Endothelial cell of umbilical vein (primary cell): ENCODE results near the gene B9D2.

Experiments
- EZH2 ChIP-seq: IDR thresholded peaks from 2 replicates; pipeline ENCODE4 v1.6.1; 2012; ENCODE audit warnings: borderline replicate concordance, low read depth, mild to moderate bottlenecking, moderate library complexity, low read length, inconsistent platforms; ENCODE audit not compliant: severe bottlenecking
- FOS ChIP-seq: IDR thresholded peaks from 2 replicates; pipeline ENCODE4 v1.6.1; 2011; ENCODE audit warnings: mild to moderate bottlenecking, low read length, moderate library complexity, borderline replicate concordance; ENCODE audit not compliant: insufficient read depth
- GATA2 ChIP-seq: IDR thresholded peaks from 2 replicates; pipeline ENCODE4 v1.7.0; 2011; ENCODE audit warnings: low read depth, mild to moderate bottlenecking, moderate library complexity, mixed read lengths, low read length; ENCODE audit not compliant: insufficient read length, insufficient read depth
- POLR2A ChIP-seq: IDR thresholded peaks from 2 replicates; pipeline ENCODE4 v1.6.1; 2012; ENCODE audit warnings: low read depth, mild to moderate bottlenecking, control low read depth, low read length
- POLR2AphosphoS5 ChIP-seq: IDR thresholded peaks from 2 replicates; pipeline ENCODE4 v1.6.1; 2012; ENCODE audit warnings: low read depth, mild to moderate bottlenecking, control low read depth, low read length, moderate library complexity; ENCODE audit not compliant: insufficient read depth
- TF ChIP-seq, protein P1 (sequence below): IDR thresholded peaks from 2 replicates; pipeline ENCODE4 v1.6.1; 2011; ENCODE audit not compliant: insufficient read depth, insufficient read length
- TF ChIP-seq, protein P2 (sequence below), 2 donors: IDR thresholded peaks; 1 replicate in 1 of 2; 2 replicates in 1 of 2; pipeline ENCODE4 v1.5.1; 2011; ENCODE audit warnings: low read length in 2 of 2, mild to moderate bottlenecking in 2 of 2, moderate library complexity in 2 of 2, control low read depth in 1 of 2, inconsistent platforms in 1 of 2, low read depth in 1 of 2; ENCODE audit not compliant: insufficient read depth in 1 of 2; ENCODE audit errors: extremely low read depth in 1 of 2

DNA sequence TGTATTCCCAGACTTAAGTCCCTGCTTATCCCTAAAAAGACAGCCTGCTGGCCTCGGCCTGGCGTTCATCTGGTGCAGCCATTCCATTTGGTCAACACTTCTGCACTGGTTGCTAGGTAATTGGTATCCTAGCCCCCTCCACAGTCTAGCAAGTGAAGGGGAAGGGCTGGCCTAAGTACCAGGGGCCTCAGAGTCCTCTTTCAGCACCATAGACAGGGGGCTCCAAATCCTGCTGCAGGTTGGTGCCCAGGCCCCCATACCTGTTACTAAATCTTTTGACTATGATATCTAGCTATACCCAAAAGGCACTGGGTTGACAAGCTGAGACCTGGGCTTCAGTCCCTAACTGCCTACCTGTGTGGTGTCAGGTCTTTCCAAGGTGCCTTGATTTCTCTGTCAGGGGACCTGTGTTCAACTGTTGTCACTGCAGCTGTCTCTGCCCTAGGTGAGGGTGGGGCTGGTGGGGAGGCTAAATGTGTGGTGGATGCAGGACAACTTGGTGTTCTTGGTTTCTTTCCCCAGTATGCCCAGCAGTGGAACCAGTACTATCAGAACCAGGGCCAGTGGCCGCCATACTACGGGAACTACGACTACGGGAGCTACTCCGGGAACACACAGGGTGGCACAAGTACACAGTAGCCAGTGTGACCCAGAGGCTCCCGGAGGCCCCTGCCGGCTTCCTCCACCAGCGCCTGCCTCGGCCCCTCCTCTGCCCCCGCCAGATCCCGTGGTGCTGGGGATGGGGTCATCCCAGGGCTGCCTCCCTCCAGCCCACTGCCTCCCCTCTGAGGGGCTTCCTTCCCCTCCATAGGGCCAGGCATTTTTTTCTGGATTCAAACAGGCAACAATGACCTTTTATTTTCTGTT is 57.8 kb downstream of the B9D2 start:
- TF ChIP-seq, protein P1, sequence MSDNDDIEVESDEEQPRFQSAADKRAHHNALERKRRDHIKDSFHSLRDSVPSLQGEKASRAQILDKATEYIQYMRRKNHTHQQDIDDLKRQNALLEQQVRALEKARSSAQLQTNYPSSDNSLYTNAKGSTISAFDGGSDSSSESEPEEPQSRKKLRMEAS = no peak
- TF ChIP-seq FOS = no peak
- peak; percentile 38 for TF ChIP-seq POLR2A
- no peak for TF ChIP-seq POLR2AphosphoS5
- no peak for TF ChIP-seq GATA2
- TF ChIP-seq, protein P2, sequence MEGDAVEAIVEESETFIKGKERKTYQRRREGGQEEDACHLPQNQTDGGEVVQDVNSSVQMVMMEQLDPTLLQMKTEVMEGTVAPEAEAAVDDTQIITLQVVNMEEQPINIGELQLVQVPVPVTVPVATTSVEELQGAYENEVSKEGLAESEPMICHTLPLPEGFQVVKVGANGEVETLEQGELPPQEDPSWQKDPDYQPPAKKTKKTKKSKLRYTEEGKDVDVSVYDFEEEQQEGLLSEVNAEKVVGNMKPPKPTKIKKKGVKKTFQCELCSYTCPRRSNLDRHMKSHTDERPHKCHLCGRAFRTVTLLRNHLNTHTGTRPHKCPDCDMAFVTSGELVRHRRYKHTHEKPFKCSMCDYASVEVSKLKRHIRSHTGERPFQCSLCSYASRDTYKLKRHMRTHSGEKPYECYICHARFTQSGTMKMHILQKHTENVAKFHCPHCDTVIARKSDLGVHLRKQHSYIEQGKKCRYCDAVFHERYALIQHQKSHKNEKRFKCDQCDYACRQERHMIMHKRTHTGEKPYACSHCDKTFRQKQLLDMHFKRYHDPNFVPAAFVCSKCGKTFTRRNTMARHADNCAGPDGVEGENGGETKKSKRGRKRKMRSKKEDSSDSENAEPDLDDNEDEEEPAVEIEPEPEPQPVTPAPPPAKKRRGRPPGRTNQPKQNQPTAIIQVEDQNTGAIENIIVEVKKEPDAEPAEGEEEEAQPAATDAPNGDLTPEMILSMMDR (IDR thresholded peaks at IDR 0.05; ENCODE audit: extremely low read depth in 1 of 2, insufficient read depth in 1 of 2, low read depth in 1 of 2, low read length in 2 of 2) = no peak
- TF ChIP-seq EZH2 = no peak
